Natural killer cell treated with Interleukin-12 subunit alpha and Interleukin-12 subunit beta and Interleukin-15 and Interleukin-18, amount 100 ng/mL, for 72 hours (primary cell): ENCODE results near the gene SLC5A2. TPM values are rescaled to one million over a fixed set of nuclear protein-coding genes. Genes with fewer than 3 reads are reported as not detected.
A peak's percentile ranks its signal among the peaks of the same experiment; 100 is the strongest.
"Not testable (repeated sequence)": the region's sequence is repeated elsewhere in the genome, so short reads cannot be mapped to it uniquely, and the experiment has no call there.

Experiments
- ATAC-seq, 2 donors: fragments of 150-1000 bp; cut with Tn5 transposase in 1 of 2; sonication (Bioruptor Pico), chemical (Tn5 transposase) in 1 of 2; 2 replicates each; pipeline ENCODE4 v1.10.0; 2021
- DNase-seq: peaks from one replicate; pipeline ENCODE4 v3.0.0; 2022; ENCODE audit warnings: low spot score
- H3K27ac Mint-ChIP-seq, 2 donors: 1 replicate in 1 of 2; 2 replicates in 1 of 2; pipeline ENCODE4 v1.8.0; 2022; ENCODE audit warnings: mixed read lengths in 2 of 2, mild to moderate bottlenecking in 1 of 2, moderate library complexity in 1 of 2
- H3K27me3 Mint-ChIP-seq, 2 donors: 1 replicate in 1 of 2; 2 replicates in 1 of 2; pipeline ENCODE4 v1.8.0; 2022; ENCODE audit warnings: mixed read lengths in 2 of 2
- H3K36me3 Mint-ChIP-seq: one replicate; pipeline ENCODE4 v1.8.0; 2022; ENCODE audit warnings: mixed read lengths
- H3K4me1 Mint-ChIP-seq, 2 donors: 1 replicate in 1 of 2; 2 replicates in 1 of 2; pipeline ENCODE4 v1.8.0; 2022; ENCODE audit warnings: low read depth in 2 of 2, mixed read lengths in 2 of 2, mild to moderate bottlenecking in 1 of 2
- H3K4me3 Mint-ChIP-seq: one replicate; pipeline ENCODE4 v1.8.0; 2022; ENCODE audit warnings: mixed read lengths
- H3K9me3 Mint-ChIP-seq: 2 replicates; pipeline ENCODE4 v1.8.0; 2022; ENCODE audit warnings: mixed read lengths
- total RNA-seq, 2 donors: library from RNA; stranded (reverse); gene quantifications; one replicate each; pipeline ENCODE4 v1.2.3, GENCODE V29; 2022

SLC5A2 gene
- not detected for total RNA-seq

DNA sequence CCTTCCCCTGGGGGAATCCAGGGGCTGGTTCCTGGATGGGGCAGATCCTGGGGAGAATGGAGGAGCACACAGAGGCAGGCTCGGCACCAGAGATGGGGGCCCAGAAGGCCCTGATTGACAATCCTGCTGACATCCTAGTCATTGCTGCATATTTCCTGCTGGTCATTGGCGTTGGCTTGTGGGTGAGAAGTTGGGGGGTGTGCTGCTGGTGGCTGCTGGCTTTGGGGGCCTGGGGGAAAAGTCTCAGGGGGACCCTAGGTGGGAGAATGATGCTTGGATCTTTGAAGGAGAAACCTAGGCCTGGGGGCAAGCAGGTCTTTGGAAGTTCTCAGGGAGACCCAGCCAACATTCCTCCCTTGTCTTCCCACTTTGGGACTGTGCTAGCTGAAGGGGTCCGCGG, at the start of gene SLC5A2:
SLC5A2 (plus strand) TSS at position 43 of the 400 bp plus-strand sequence; CDS start at position 57, 14 bp downstream.
- Mint-ChIP-seq H3K27me3 (peaks cover 0 to 7% of the 10 kb centered on the region in 2 donors), H3K9me3 (no peaks in the 10 kb centered on the region), H3K27ac (peak within 1 kb of the TSS in 1 of 2 donors; percentile 3), H3K36me3 (no peaks in the 10 kb centered on the region), H3K4me1 (peaks cover 0 to 5% of the 10 kb centered on the region in 2 donors), H3K4me3 (no peak within 1 kb of the TSS)
- no peak for ATAC-seq
- no peak for DNase-seq

DNA sequence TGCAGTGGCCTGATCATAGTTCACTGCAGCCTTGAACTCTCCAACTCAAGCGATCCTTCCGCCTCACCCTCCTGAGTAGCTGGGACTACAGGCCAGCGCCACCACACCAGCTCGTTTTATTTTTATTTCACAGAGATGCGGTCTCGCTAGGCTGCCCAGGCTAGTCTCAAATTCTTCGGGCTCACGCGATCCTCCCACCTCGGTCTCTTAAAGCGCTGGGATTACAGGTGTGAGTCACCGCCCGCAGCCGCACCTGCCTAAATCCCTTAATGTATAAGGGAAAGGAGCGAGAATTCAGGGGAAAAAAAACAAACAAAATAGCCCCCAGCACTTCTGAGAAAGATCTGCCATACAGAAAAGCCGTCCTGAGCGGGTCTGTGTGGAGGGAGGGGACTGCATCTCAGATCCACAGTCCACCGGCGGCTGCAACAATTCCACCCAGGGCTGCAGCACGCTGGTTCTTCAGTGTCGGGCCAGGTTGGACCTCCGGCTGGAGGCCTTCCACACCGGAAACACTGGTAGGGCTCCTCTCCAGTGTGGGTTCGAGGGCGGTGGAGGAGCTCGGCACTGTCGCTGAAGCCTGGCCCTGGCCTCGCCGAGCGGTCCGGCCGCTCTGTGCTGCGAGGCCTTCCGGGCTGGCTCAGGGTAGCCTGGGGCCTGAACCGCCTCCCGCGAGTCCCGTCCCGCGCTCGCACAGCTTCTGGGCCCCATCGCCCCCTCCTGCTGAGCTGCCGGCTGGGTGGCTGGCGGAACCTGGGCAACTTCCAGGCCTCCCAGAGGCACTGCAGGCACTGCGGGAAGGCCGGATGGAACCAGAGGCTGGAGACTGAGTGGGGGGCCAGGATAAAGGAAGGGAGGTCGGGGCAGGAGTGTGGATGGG, 47.3 kb upstream of the SLC5A2 start:
- Mint-ChIP-seq H3K36me3 (no peaks in the 10 kb centered on the region), H3K27ac (no peak overlapping the region), H3K27me3 (no peaks in the 10 kb centered on the region), H3K4me1 (peaks cover 21 to 26% of the 10 kb centered on the region in 2 donors), H3K4me3 (no peak overlapping the region), H3K9me3 (no peaks in the 10 kb centered on the region)
- ATAC-seq: no peak
- peak; percentile 49 for DNase-seq

DNA sequence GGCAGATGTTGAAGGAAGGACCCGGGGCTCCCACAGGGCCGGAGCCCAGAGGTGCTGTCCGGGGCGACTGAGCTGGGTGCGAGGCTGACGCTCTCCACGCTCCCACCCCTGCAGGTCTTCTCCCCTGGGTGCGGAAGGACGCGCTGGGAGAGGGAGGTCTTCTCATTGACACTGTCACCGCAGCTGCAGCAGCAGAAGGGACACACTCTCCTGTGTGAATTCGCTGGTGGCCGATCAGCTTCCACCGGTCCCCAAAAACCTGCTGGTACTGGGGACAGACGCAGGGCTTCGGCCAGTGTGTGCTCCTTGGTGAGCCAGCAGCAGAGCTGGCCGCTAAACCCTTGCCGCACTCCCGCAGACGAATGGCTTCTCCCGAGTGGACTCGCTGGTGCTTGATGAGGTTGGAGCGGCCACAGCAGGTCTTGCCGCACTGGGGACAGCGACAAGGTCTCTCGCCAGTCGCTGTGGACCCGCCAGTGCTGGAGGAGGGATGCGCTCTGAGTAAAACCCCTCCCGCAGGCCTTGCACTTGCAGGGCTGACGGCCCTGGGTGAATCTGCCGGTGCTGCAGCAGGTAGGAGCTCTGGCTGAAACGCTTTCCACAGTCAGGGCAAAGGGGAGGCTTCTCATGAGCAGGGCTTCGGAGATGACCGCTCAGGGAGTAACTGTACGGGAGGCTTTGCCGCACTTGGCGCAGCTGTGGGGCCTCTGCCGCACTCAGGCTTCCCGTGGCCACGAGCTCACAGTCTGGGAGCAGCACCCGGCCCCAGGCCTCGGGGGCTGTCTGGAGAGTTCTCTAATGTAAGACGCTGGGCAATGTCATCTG, 46.5 kb upstream of the SLC5A2 start:
- no peak for ATAC-seq
- Mint-ChIP-seq H3K4me3 (no peak overlapping the region), H3K4me1 (peaks cover 17 to 25% of the 10 kb centered on the region in 2 donors), H3K27me3 (no peaks in the 10 kb centered on the region), H3K9me3 (no peaks in the 10 kb centered on the region), H3K27ac (peak overlapping the region in 1 of 2 donors; percentile 18), H3K36me3 (no peaks in the 10 kb centered on the region)
- DNase-seq: peak; percentile 55

DNA sequence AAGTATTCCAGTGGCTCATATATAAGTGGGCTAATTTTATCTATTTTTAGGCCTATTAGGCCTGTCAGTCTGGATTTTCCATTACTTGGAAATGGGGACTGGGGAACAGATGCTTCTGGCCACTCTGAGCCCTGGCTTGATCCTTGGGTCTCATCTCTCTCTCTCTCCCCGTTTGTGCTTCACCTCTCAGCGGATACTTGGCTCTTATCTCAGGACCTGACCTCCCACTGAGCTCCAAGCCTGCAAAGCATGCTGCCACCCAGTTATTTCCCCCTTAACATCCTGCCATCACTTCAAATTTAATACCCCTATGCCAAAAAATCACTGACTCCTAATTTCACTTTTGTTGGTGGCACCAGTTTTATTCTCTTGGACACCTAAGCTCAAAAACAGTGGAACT, 44.5 kb upstream of the SLC5A2 start:
- Mint-ChIP-seq H3K4me3 (peak overlapping the region; percentile 28), H3K27ac (peak overlapping the region in 1 of 2 donors; percentile 1), H3K9me3 (no peaks in the 10 kb centered on the region), H3K27me3 (no peaks in the 10 kb centered on the region), H3K36me3 (no peaks in the 10 kb centered on the region), H3K4me1 (peaks cover 25 to 36% of the 10 kb centered on the region in 2 donors)
- DNase-seq: peak; percentile 38
- no peak for ATAC-seq

DNA sequence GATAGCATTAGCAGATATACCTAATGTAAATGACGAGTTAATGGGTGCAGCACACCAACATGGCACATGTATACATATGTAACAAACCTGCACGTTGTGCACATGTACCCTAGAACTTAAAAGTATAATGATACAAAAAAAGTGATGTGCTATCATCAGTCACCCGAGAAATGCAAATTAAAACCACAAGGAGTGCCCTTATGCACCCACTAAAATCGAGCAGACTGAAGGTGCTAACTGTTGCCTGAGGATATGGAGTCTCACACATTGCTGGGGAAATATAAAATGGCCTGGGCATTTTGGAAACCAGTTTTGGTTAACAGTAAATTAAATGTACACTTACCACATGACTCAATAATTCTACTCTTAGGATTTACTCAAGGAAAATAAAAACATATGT, 43.9 kb upstream of the SLC5A2 start:
- H3K27ac Mint-ChIP-seq: peak overlapping the region in 1 of 2 donors; percentile 1
- H3K4me3 Mint-ChIP-seq: peak overlapping the region; percentile 30
- peak in 1 of 2 donors; percentile 51 for ATAC-seq
- H3K9me3 Mint-ChIP-seq, H3K27me3 Mint-ChIP-seq, H3K36me3 Mint-ChIP-seq: not testable (repeated sequence)
- H3K4me1 Mint-ChIP-seq: peaks cover 25 to 36% of the 10 kb centered on the region in 2 donors
- DNase-seq: peak; percentile 60

DNA sequence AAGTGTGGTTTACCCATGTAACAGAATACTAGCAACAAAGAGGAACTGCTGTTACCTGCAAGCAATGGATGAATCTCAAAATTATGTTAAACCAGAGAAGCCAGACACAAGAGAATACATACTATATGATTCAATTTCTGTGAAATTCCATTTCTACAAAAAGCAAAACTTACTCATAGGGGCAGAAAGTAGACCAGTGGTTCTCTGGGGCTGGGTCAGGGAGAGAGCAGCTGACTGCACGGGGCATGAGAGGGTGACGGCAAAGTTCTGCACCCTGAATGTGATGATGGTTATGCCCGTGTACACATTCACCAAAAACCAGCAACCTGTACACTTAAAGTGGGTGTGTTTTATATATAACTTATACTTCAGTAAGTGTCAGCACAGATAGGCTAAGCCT, 43.4 kb upstream of the SLC5A2 start:
- peak overlapping the region in 1 of 2 donors; percentile 1 for H3K27ac Mint-ChIP-seq

DNA sequence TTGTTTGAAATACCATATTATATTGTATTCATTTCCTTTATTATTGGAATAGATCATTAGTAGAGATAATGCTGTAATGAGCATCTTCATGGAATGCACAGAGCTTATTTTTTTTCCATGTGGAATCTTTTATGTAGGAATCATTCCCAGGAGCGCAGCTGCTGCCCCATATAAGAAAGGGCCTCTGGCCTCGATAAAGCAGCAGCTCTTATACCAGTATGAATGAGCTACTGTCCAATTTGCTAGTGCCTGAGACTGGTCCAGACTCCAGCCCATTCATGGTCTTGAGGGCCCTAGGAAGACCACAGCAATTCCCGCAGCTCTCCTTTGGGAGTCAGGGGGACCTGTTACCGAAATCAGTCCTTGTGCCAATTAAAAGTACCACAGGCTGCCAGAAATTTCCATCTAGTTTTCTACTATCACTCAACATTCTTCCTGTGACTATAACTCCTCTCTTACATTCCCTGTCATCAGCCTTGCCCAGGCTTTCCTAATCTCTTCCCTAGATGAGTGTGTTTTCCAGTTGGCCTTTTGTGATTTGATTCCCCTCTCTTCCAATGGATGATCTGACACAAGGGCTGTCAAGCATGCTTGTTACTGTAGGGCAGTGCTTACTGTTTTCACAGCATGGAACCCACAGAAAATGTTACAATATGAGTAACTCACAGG, 42.3 kb upstream of the SLC5A2 start:
- ATAC-seq (no peak), DNase-seq (peak; percentile 13)
- H3K9me3 Mint-ChIP-seq: no peaks in the 10 kb centered on the region
- peaks cover 25 to 36% of the 10 kb centered on the region in 2 donors for H3K4me1 Mint-ChIP-seq
- H3K27ac Mint-ChIP-seq: peak overlapping the region in 1 of 2 donors; percentile 15
- H3K36me3 Mint-ChIP-seq: no peaks in the 10 kb centered on the region
- no peaks in the 10 kb centered on the region for H3K27me3 Mint-ChIP-seq
- H3K4me3 Mint-ChIP-seq: no peak overlapping the region

More for the DNA sequence above, 43.4 kb upstream of the SLC5A2 start:
- ATAC-seq (no peak), DNase-seq (peak; percentile 22)
- Mint-ChIP-seq H3K9me3 (no peaks in the 10 kb centered on the region), H3K36me3 (no peaks in the 10 kb centered on the region), H3K27me3 (no peaks in the 10 kb centered on the region), H3K4me3 (peak overlapping the region; percentile 30), H3K4me1 (peaks cover 25 to 36% of the 10 kb centered on the region in 2 donors)

DNA sequence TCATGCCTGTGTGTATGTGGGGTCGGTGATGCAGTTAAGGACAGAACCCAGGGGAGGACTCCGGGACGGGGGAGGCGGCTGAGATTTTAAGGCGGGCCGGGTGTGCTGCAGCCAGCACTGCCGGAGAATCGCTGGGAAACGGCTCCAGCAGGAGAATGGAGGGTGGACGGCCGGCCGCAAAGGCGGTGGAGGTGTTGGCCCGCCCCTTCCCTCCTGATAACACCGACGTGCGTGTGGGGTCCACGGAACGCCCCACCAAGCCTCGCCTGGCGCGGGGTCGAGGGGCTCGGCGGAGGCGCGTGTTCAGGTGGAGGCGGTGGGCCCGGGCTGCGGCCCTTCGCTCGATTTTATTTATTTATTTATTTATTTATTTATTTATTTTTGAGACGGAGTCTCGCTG, 41.0 kb upstream of the SLC5A2 start:
- DNase-seq (peak; percentile 53), ATAC-seq (no peak)
- Mint-ChIP-seq H3K9me3 (no peaks in the 10 kb centered on the region), H3K27me3 (no peaks in the 10 kb centered on the region), H3K36me3 (no peaks in the 10 kb centered on the region), H3K4me1 (peaks cover 29 to 36% of the 10 kb centered on the region in 2 donors), H3K27ac (peak overlapping the region; percentile 35 to 74), H3K4me3 (peak overlapping the region; percentile 88)

DNA sequence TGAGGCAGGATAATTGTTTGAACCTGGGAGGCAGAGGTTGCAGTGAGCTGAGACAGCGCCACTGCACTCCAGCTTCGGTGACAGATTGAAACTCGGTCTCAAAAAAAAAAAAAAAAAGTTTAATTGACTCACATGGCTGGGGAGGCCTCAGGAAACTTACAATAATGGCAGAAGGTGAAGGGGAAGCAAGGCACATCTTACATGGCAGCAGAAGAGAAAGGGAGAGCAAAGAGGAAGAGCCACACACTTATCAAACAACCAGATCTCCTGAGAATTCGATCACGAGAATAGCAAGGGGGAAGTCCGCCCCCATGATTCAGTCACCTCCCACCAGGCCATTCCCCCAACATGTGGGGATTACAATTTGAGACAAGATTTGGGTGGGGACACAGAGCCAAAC, 37.0 kb upstream of the SLC5A2 start:
- peak; percentile 38 for DNase-seq
- not testable (repeated sequence) for ATAC-seq, H3K9me3 Mint-ChIP-seq, H3K27me3 Mint-ChIP-seq, H3K4me3 Mint-ChIP-seq, H3K36me3 Mint-ChIP-seq, H3K27ac Mint-ChIP-seq
- peaks cover 13 to 14% of the 10 kb centered on the region in 2 donors for H3K4me1 Mint-ChIP-seq

DNA sequence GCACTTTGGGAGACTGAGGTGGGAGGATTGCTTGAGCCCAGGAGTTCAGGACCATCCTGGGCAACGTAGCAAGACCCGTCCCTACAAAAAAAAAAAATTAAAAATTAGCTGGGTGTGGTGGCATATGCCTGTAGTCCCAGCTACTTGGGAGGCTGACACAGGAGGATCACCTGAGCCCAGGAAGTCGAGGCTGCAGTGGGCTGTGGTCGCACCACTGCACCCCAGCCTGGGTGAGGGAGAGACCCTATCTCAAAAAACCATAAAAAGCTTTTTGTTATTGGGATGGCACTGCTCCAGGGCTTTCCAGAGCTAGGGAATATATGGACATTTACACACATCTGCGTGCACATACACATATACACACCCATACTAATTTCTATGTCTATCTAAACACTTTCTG, 31.7 kb upstream of the SLC5A2 start:
- Mint-ChIP-seq H3K27ac (no peak overlapping the region), H3K36me3 (no peaks in the 10 kb centered on the region), H3K4me1 (peaks cover 18 to 26% of the 10 kb centered on the region in 2 donors), H3K9me3 (no peaks in the 10 kb centered on the region), H3K27me3 (no peaks in the 10 kb centered on the region), H3K4me3 (no peak overlapping the region)
- DNase-seq: peak; percentile 39
- no peak for ATAC-seq

DNA sequence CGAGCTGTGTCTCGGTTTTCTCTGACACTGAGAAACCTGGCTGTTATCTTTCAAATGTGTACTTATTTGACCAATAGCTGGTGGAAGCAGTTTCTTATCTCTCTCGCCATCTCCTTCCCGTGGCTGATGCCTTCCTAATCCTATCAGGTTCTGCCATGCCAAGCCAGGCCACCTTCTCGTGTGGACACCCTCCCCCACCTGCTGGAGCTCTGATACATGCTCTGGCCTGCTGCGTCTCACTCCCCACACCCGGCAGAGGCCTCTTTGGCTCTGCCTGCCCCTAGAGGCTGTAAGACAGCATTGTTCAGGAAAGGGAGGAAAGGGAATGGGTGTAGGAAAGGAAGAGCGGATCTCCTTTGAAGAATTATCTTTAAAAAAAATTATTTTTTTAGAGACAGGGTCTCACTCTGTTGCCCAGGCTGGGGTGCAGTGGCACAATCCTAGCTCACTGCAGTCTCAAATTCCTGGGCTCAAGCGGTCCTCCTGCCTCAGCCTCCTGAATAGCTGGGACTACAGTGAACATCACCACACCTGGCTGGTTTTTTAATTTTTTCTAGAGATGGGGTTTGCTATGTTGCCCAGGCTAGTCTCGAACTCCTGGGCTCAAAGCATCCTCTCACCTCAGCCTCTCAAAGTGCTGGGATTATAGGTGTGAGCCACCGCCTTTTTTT, 31.1 kb upstream of the SLC5A2 start:
- H3K27ac Mint-ChIP-seq: no peak overlapping the region
- no peaks in the 10 kb centered on the region for H3K36me3 Mint-ChIP-seq
- H3K9me3 Mint-ChIP-seq: no peaks in the 10 kb centered on the region
- peak; percentile 28 for DNase-seq
- no peak for ATAC-seq
- no peaks in the 10 kb centered on the region for H3K27me3 Mint-ChIP-seq
- no peak overlapping the region for H3K4me3 Mint-ChIP-seq
- peaks cover 18 to 28% of the 10 kb centered on the region in 2 donors for H3K4me1 Mint-ChIP-seq

DNA sequence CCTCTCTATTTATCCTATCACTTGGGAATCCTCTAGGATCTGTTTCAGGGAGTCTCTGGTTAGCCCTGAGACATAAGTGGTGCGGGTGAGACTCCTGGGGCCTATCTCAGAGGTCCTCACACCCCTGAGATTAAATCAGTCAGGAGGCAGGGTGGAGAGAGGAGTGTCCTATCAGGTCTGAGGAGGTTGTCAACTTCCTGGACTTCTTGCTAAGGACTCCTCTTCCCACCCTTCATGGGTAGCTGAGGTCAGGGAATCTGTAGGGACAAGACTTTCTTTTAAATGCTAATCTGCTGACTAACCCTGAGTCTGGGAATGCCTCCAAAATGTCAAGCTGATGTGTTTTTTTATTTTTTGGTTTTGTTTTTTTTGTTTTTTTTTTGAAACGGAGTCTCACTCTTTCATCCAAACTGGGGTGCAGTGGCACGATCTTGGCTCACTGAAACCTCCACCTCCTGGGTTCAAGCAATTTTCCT, 30.3 kb upstream of the SLC5A2 start:
- H3K4me3 Mint-ChIP-seq: no peak overlapping the region
- no peak overlapping the region for H3K27ac Mint-ChIP-seq
- no peaks in the 10 kb centered on the region for H3K36me3 Mint-ChIP-seq
- H3K9me3 Mint-ChIP-seq: no peaks in the 10 kb centered on the region
- ATAC-seq (no peak), DNase-seq (peak; percentile 6)
- H3K27me3 Mint-ChIP-seq: no peaks in the 10 kb centered on the region
- H3K4me1 Mint-ChIP-seq: peaks cover 19 to 32% of the 10 kb centered on the region in 2 donors
